ENCODE results near the gene MRPL51. TPM values are rescaled to one million over a fixed set of nuclear protein-coding genes. Genes with fewer than 3 reads are reported as not detected.

MRPL51 gene
- total and polyA plus RNA-seq, 9 of the 15 experiments (the other 6 are each of a cell fraction or from before 2014, with no cell fraction given), result 127 to 727 (median 208) TPM

DNA sequence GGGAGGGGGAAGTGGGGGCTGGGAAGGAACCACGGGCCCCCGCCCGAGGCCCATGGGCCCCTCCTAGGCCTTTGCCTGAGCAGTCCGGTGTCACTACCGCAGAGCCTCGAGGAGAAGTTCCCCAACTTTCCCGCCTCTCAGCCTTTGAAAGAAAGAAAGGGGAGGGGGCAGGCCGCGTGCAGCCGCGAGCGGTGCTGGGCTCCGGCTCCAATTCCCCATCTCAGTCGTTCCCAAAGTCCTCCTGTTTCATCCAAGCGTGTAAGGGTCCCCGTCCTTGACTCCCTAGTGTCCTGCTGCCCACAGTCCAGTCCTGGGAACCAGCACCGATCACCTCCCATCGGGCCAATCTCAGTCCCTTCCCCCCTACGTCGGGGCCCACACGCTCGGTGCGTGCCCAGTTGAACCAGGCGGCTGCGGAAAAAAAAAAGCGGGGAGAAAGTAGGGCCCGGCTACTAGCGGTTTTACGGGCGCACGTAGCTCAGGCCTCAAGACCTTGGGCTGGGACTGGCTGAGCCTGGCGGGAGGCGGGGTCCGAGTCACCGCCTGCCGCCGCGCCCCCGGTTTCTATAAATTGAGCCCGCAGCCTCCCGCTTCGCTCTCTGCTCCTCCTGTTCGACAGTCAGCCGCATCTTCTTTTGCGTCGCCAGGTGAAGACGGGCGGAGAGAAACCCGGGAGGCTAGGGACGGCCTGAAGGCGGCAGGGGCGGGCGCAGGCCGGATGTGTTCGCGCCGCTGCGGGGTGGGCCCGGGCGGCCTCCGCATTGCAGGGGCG lies 41.0 kb upstream of the MRPL51 start, which contains the start of gene GAPDH (continued):
- TF ChIP-seq, protein P1, sequence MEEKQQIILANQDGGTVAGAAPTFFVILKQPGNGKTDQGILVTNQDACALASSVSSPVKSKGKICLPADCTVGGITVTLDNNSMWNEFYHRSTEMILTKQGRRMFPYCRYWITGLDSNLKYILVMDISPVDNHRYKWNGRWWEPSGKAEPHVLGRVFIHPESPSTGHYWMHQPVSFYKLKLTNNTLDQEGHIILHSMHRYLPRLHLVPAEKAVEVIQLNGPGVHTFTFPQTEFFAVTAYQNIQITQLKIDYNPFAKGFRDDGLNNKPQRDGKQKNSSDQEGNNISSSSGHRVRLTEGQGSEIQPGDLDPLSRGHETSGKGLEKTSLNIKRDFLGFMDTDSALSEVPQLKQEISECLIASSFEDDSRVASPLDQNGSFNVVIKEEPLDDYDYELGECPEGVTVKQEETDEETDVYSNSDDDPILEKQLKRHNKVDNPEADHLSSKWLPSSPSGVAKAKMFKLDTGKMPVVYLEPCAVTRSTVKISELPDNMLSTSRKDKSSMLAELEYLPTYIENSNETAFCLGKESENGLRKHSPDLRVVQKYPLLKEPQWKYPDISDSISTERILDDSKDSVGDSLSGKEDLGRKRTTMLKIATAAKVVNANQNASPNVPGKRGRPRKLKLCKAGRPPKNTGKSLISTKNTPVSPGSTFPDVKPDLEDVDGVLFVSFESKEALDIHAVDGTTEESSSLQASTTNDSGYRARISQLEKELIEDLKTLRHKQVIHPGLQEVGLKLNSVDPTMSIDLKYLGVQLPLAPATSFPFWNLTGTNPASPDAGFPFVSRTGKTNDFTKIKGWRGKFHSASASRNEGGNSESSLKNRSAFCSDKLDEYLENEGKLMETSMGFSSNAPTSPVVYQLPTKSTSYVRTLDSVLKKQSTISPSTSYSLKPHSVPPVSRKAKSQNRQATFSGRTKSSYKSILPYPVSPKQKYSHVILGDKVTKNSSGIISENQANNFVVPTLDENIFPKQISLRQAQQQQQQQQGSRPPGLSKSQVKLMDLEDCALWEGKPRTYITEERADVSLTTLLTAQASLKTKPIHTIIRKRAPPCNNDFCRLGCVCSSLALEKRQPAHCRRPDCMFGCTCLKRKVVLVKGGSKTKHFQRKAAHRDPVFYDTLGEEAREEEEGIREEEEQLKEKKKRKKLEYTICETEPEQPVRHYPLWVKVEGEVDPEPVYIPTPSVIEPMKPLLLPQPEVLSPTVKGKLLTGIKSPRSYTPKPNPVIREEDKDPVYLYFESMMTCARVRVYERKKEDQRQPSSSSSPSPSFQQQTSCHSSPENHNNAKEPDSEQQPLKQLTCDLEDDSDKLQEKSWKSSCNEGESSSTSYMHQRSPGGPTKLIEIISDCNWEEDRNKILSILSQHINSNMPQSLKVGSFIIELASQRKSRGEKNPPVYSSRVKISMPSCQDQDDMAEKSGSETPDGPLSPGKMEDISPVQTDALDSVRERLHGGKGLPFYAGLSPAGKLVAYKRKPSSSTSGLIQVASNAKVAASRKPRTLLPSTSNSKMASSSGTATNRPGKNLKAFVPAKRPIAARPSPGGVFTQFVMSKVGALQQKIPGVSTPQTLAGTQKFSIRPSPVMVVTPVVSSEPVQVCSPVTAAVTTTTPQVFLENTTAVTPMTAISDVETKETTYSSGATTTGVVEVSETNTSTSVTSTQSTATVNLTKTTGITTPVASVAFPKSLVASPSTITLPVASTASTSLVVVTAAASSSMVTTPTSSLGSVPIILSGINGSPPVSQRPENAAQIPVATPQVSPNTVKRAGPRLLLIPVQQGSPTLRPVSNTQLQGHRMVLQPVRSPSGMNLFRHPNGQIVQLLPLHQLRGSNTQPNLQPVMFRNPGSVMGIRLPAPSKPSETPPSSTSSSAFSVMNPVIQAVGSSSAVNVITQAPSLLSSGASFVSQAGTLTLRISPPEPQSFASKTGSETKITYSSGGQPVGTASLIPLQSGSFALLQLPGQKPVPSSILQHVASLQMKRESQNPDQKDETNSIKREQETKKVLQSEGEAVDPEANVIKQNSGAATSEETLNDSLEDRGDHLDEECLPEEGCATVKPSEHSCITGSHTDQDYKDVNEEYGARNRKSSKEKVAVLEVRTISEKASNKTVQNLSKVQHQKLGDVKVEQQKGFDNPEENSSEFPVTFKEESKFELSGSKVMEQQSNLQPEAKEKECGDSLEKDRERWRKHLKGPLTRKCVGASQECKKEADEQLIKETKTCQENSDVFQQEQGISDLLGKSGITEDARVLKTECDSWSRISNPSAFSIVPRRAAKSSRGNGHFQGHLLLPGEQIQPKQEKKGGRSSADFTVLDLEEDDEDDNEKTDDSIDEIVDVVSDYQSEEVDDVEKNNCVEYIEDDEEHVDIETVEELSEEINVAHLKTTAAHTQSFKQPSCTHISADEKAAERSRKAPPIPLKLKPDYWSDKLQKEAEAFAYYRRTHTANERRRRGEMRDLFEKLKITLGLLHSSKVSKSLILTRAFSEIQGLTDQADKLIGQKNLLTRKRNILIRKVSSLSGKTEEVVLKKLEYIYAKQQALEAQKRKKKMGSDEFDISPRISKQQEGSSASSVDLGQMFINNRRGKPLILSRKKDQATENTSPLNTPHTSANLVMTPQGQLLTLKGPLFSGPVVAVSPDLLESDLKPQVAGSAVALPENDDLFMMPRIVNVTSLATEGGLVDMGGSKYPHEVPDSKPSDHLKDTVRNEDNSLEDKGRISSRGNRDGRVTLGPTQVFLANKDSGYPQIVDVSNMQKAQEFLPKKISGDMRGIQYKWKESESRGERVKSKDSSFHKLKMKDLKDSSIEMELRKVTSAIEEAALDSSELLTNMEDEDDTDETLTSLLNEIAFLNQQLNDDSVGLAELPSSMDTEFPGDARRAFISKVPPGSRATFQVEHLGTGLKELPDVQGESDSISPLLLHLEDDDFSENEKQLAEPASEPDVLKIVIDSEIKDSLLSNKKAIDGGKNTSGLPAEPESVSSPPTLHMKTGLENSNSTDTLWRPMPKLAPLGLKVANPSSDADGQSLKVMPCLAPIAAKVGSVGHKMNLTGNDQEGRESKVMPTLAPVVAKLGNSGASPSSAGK (IDR thresholded peaks at IDR 0.05), result peak; percentile 97
- peak; percentile 96 for TF ChIP-seq GTF2F1 (IDR thresholded peaks at IDR 0.05; ENCODE audit: low read depth, low read length)
- peak; percentile 19; the same call in 1 of the 2 replicates for TF ChIP-seq BHLHE40 (IDR thresholded peaks at IDR 0.05; ENCODE audit: low read length)
- TF ChIP-seq, protein P2, sequence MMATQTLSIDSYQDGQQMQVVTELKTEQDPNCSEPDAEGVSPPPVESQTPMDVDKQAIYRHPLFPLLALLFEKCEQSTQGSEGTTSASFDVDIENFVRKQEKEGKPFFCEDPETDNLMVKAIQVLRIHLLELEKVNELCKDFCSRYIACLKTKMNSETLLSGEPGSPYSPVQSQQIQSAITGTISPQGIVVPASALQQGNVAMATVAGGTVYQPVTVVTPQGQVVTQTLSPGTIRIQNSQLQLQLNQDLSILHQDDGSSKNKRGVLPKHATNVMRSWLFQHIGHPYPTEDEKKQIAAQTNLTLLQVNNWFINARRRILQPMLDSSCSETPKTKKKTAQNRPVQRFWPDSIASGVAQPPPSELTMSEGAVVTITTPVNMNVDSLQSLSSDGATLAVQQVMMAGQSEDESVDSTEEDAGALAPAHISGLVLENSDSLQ (IDR thresholded peaks at IDR 0.05), result no peak
- peak; percentile 87 for TF ChIP-seq CXXC5 (CRISPR knock-in tag; IDR thresholded peaks at IDR 0.05)
- no peak for TF ChIP-seq CC2D1A (IDR thresholded peaks at IDR 0.05)
- TF ChIP-seq, protein P3, sequence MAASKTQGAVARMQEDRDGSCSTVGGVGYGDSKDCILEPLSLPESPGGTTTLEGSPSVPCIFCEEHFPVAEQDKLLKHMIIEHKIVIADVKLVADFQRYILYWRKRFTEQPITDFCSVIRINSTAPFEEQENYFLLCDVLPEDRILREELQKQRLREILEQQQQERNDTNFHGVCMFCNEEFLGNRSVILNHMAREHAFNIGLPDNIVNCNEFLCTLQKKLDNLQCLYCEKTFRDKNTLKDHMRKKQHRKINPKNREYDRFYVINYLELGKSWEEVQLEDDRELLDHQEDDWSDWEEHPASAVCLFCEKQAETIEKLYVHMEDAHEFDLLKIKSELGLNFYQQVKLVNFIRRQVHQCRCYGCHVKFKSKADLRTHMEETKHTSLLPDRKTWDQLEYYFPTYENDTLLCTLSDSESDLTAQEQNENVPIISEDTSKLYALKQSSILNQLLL (CRISPR knock-in tag; IDR thresholded peaks at IDR 0.05; ENCODE audit: borderline replicate concordance), result no peak
- TF ChIP-seq RBM14 (IDR thresholded peaks at IDR 0.05; ENCODE audit: borderline replicate concordance, insufficient read depth, low read depth, low read length), result peak; percentile 64; the same call in 1 of the 2 replicates
- TF ChIP-seq MCM3 (IDR thresholded peaks at IDR 0.05), result no peak
- TF ChIP-seq ZBTB1 (CRISPR knock-in tag; IDR thresholded peaks at IDR 0.05; ENCODE audit: borderline replicate concordance, low read depth), result peak; percentile 52; the same call in 1 of the 2 replicates
- TF ChIP-seq, protein P4, sequence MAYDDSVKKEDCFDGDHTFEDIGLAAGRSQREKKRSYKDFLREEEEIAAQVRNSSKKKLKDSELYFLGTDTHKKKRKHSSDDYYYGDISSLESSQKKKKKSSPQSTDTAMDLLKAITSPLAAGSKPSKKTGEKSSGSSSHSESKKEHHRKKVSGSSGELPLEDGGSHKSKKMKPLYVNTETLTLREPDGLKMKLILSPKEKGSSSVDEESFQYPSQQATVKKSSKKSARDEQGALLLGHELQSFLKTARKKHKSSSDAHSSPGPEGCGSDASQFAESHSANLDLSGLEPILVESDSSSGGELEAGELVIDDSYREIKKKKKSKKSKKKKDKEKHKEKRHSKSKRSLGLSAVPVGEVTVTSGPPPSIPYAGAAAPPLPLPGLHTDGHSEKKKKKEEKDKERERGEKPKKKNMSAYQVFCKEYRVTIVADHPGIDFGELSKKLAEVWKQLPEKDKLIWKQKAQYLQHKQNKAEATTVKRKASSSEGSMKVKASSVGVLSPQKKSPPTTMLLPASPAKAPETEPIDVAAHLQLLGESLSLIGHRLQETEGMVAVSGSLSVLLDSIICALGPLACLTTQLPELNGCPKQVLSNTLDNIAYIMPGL (CRISPR knock-in tag; IDR thresholded peaks at IDR 0.05), result peak; percentile 58; the same call in 1 of the 2 replicates
